Endometrial microvascular endothelial cells (primary cell): Measurements from ENCODE around the gene DNAJC22. TPM values are rescaled to one million over a fixed set of nuclear protein-coding genes. Genes with fewer than 3 reads are reported as not detected.

ENCODE experiments used
- in situ Hi-C: cut with HindIII; loops from 2 replicates; pipeline ENCODE4 v1.10.0; 2017; ENCODE audit warnings: low sequenced_read_pairs, low pct_unique_long_range_greater_than_20kb; ENCODE audit errors: inconsistent ontology term
- total RNA-seq: library from RNA; depleted of rRNA; stranded (reverse); fragments of >200 nt; gene quantifications from one replicate; pipeline ENCODE4 v1.2.3, GENCODE V29; 2015; ENCODE audit errors: inconsistent ontology term

DNAJC22 gene
- total RNA-seq, 1 donor from 2014 or later, result 1.1 TPM

DNA sequence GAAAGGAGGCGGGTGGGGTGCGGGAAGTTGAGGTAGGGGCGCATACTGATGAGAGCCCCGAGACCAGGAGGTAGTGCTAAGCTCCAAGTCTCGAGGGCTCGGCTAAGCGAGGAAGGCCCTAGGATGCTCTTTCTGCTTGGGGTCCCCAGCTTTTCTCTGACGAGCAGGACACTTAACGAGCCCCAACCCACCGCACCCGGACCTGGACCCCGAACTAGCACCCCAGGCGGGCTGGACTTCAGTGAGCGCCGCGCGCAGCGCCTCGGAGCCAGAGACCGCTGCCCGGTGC lies 5.0 kb upstream of the DNAJC22 start:
- in situ Hi-C loops, result no loop called here

DNA sequence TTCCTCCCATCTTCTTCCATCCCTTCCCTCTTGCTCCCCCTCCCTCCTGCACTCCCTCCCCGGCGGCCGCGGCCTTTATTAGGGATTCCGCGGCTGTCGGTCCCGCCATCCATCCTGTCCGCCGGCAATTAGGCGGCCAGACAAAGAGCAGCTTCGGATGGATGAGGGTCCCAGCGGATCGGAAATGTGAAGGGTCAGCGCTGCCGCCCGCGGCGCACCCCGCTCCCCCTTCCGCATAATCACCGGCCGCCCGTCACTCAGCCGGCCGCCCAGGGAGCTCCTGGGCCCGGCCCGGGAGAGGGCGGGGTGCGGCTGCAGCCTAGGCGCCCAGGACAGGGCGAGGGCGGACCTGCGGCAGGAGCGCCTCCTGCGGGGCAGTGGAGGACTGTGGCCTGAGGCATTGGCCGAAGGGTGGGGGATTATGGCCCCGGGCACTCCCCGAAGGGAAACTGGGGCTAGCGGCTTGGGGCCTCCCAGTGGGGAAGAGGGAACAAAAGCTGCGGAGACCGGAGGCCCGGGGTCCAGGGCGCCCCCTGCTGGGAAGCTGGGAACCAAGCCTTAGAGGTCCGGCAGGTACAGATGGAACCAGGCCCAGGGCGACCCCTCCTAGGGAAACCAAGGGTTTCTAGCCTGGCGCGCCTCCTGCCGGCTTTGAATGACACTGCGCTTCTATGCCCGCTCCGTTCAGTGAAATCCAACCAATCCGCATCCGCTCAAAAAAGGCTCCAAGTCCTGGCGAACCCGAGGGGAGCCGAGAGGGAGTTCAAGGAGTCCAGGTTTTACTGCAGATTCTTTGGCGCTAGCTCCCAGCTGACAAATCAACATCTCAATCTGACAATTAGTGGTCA lies 4.4 kb upstream of the DNAJC22 start:
- in situ Hi-C loops, result no loop called here

DNA sequence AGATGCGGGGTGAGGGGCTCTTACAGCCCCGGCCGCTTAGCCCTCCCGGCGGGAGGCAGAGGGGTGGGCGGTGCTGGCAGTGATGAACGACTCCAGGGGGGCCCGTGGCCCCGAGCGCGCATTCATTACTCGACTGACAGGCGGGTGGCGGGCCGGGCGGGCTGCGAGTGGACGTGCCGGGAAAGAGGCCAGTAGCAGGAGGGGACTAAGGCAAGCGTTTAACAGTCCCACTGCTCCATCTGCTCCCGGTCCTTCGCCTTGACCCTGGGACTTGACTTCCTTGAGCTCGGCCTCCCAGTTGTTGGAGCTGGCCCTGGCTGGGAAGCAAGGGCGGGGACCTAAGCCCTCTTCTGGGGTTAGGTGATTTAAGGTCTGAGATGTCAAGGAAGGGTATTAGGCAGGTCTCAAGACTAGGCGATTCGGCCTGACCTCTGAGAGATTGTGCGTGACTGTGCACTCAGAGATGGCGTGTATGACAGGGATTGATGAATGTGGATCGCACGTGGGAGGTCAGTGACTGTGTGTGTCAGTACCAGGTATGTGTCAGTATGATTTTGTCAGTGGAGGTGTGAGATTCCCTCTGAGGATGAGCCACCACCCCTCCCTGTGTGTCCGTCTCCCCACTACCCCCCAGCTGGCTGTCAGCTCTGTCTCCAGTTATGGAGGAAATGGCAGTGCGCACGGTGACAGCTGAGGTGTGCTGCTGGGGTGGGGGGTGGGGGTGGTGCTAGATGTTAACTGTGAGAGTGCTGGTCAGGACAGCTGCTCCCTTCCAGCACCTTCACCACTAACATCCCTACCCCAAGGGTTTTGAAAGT lies 3.6 kb upstream of the DNAJC22 start:
- in situ Hi-C loops, result no loop called here

DNA sequence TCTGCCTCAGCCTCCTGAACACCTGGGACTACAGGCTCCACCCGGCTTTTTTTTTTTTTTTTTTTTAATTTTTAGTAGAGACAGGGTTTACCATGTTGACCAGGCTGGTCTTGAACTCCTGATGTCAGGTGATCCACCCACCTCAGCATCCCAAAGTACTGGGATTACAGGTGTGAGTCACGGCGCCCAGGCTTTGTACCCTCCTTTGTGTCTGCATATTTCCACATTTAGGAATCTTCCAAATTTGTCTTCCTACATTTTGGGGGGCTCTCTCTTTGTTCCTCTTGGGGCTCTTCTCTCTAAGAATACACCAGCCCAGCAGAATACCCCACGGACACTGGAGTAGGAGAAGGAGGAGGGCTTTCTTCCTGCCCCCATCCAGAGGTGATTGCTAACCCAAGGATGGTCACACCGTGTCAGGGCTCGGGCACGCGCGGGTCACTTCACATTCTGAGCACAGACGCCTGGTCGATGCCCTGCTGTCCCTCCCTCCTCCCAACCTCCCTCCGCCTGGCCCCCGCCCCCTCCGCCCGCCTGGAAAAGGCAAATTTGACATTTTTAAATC lies 2.1 kb upstream of the DNAJC22 start:
- in situ Hi-C loops, result no loop called here

DNA sequence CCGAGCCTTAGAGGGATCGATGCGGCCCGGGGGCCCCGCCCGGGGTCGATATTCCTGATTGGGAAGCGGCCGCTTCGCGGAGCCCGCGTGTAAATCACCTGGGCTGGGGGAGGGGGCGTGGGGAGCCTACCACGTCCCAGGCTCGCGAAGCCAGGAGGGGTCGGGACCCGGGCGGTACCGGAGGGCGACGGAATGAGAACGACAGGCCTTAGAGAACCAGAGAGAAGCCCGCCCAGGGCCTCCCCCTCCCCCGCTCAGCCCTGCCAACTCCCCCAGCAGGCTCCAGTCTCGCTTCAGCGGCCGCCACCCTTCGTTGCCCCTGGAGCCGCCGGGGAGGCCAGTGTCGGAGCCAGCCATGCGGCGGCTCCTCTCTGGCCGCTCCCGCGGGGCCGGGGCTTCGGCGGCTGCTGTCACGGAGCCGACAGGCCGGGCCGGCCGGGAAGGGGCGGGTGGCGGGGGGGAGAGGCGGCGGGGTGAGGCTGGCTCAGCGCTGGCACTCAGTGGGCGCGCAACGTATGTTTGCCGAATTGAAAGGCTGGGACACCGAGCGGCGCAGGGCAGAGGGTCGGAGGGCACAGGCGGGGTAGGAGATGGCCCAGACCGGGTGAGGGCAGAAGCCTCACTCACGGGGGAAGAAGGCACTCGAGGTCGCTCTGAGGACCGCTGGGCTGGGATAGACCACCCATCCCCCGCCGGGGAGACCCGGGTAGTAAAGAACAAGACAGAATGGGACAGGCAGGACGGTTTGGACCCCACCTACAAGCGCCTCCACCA lies 1.4 kb upstream of the DNAJC22 start:
- in situ Hi-C loops, result no loop called here

DNA sequence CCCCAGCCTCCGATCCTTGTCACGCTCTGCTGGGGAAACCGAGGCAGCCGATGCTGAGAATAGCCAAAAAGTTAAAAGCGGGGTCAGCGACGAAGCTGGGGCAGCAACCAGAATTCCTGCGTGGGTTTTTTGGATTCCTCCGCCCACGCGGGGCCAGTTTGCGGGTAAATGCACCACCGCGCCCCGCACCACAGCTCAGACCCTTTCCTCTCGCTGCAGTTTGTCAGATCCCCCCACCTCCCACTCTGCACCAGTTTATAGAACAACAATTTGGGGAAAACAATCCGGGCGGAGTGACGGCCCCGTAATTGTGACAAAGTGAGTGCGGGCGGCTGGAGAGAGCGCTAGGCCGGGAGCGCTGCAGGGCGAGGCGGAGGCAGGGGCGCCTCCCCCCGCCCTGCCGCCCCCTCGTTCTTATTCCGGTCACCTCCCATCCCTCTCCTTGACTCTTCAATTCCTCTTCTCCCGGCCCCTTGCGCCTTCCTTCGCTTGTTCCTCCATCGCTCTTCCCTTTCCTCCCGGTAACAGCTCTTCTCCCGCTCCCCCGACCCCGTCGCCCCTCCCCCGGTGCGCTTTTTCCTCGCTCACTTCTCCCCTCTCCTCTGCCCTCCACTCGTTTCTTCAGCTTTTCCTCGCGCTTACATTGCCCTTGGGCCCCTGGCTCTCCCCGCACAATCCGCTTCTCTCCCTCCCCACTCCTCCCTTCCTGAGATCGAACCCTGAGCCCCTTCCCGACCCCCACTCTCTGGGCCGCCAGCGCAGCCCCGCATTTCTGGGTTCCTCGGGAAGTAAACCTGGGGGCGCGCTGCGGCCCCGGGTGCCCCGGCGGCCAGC lies 646 bp upstream of the DNAJC22 start:
- in situ Hi-C loops, result no loop called here

DNA sequence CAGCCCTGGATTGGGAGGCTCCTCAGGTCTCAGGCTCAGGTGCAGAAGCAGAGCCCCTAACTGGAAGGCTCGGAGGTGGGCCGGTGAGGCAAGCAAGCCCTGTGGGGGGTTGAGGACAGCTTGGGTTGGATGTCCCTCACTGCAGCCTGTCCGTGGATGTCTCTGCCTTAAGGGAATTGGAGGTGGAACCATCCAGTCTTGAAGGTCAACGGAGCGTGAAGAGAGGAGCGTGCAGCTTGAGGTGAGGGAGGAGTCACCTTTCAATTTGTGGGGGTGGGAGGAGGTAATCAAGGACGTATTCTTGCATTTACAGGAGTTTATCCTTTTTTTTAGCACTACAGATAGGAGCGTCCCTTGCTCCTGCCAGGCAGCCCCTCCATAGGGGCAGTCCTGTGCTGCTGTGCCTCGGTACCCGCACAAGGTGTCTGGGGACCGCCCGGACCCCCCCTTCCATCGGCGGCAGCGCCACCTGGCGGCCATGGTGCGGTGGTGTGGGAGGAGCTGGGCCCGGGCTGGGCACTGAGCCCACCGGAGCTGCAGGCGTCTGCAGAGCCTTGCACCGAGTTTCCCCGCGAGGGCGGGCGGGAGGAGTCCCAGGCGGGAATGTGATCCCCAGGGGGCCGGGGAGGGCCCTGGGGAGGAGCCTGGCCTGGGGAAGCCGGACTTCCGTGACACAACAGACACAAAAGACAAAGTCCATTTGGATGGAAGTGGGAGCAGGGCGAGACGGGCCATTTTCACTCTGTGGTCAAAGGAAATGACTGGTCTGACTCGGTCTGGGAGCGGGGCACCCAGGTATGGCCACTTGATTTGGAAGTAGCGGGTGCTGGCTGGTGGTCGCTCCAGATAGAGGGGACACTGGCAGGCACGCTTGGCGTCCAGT lies 864 bp downstream of the DNAJC22 start:
- in situ Hi-C loops, result no loop called here

DNA sequence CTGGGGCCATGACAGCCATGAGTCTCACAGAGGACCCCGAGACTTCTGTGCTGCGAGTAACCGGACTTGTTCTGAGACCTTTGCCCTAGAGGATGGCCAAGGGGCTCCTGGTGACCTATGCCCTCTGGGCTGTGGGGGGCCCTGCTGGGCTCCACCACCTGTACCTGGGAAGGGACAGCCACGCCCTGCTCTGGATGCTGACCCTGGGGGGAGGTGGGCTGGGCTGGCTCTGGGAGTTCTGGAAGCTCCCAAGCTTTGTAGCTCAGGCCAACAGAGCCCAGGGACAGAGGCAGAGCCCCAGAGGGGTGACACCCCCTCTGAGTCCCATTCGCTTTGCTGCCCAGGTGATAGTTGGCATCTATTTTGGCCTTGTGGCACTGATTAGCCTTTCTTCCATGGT lies 2.1 kb downstream of the DNAJC22 start:
- in situ Hi-C loops, result no loop called here

DNA sequence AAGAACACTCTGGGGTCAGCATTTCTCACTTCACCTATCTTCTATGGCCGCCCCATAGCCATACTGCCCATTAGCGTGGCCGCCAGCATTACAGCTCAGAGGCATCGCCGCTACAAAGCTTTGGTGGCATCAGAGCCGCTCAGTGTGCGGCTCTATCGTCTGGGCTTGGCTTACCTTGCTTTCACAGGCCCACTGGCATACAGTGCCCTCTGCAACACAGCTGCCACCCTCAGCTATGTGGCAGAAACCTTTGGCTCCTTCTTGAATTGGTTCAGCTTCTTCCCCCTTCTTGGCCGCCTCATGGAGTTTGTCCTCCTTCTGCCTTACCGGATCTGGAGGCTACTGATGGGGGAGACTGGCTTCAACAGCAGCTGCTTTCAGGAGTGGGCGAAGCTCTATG lies 2.6 kb downstream of the DNAJC22 start:
- in situ Hi-C loops, result no loop called here

DNA sequence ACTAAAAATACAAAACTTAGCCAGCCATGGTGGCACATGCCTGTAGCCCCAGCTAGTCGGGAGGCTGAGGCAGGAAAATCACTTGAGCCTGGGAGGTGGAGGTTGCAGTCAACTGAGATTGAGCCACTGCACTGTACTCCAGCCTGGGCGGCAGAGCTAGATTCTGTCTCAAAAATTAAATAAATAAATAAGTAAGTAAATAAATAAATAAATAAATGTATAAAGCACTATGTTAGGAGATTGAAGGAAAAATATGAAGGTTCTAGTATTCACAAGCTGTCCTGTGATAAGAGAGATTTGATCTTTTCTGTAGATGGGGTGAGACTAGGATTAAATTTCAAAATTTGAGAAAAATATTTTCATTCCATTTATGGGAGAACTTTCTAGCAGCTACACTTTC lies 5.7 kb downstream of the DNAJC22 start:
- in situ Hi-C loops, result no loop called here

DNA sequence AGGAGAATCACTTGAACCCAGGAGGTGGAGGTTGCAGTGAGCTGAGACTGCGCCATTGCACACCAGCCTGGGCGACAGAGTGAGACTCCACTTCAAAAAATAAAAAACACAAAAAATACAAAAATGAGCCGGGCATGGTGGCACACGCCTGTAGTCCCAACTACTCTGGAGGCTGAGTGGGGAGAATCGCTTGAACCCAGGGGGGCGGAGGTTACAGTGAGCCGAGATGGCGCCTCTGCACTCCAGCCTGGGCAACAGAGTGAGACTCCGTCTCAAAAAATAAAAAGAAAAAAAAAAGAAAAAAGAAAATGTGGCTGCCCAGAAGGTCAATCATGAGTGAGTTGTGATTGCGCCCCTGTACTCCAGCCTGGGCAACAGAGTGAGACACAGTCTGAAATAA lies 9.2 kb downstream of the DNAJC22 start:
- in situ Hi-C loops, result no loop called here

DNA sequence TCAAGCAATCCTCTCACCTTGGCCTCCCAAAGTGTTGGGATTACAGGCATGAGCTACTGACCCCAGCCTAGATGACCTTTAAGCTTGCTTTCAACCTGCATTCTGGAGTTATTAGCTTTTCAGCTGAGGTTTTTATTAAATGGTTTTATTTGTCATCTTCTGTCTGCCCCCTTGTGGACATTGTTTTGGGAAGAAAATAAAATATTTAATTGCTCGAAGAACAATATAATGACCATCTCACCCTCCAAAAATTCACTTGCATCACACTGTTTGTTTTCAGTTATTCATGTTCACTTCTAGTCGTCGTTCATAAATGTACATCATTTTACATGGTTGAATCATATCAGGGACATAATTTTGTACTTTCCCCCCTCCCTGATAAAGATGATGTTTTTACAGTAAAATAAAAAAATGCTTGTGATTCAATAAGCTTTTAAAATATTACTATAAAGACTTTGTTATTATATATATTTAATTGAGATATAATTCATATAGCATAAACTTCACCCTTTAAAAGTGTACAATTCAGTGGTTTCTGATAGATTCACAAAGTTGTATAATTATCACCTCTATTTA lies 10.5 kb downstream of the DNAJC22 start:
- in situ Hi-C loops, result no loop called here

DNA sequence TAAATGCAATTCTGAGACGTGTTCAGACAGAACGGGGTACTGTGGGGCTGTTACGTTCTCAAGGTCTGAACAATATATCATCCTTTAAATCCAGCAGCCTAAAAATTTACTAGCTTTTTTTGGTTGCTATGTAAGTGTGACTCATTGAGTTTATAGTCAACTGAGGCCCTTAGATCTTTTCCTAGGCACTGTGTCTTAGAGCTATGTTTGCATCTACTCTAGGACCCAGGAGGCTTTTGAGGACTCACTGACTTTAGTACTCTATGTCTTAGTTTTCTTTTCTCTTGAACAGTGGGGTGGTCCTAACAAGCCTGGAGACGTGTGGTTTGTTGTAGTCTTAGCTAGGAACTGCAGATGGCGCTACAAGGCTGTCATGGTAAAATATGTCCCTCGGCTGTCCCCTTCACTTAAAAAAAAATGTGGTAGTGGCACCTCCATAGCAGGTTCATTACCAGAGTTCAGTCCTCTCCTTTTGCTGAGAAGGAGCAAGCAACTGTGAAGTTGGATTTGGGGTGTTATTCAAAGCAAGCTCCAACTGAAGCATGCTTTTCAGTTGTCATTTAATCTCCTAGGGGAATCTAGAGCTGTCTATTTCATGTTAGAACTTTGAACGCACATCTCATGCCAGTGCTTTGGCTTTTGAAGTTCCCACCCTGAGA lies 11.9 kb downstream of the DNAJC22 start:
- in situ Hi-C loops, result no loop called here

DNA sequence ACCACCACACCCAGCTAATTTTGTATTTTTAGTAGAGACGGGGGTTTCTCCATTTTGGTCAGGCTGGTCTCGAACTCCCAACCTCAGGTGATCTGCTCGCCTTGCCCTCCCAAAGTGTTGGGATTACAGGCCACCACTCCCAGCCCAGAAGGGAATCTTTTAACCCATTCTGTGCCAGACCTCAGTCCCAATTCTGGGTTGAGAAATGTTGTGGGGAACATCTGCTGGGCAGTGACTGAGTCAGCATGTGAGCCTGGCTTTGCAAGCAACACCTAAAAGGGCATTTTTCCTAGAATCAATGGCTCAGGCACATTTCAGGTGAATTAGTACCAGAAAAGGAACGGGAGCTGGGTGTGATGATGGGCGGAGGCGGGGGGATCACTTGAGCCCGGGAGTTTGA lies 13.0 kb downstream of the DNAJC22 start:
- in situ Hi-C loops, result no loop called here

DNA sequence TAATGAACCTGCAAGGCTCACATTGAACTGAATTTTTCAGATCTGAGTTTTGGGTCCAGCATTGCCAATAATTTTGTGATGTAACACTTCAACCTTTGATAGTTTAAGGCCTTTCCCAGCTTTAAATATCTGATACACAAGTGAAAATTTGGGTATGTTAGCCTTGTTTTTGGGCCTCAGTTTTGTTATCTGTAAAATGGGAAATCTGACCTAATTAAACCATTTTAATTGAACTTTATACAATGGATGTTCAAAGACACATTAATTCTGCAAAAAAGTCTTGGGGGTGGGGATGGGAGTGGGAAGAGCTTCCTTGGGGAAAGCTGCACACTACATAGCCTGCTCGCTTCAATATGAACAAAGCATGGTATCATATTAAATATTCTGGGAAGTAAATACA lies 15.4 kb downstream of the DNAJC22 start:
- in situ Hi-C loops, result no loop called here

DNA sequence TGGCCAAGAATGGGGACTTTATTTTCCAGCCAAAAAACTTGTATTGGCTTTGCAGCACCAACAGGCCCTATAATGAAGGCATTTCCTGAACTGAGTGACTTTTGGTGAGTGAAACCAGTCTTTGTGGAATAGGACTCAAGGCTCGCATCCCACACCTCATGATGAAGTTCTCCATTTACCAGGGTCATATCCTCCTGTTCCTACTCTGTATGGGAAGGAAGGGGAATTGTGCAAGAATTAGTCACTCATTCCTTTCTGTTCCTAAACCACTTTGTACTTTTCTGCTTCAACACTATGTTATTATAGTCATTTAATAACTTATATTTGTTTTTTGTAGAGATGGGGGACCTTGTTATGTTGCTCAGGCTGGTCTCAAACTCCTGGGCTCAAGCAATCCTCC lies 18.3 kb downstream of the DNAJC22 start:
- in situ Hi-C loops, result loop anchor here (5.0 kb wide), 1 partner anchor 147 kb away; no protein-coding TSS in a partner anchor

DNA sequence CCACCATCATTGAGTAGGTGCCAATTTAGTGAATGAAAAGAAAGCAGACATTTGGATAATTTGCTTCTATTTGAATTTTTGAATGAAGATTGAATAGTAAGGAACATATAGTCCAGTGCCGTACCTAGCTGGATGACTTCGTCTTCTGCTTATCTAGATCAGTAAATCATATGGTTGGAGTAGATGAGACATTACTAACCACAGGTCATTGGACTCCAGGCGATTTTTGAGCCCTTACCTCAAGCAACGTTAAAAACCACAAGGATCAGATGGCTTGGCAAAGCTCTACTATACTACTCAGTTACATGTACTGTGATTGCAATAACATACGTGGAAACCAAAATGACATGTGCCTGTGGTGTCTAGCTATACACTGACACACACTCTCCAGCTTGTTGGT lies 18.9 kb downstream of the DNAJC22 start:
- in situ Hi-C loops, result loop anchor here (5.0 kb wide), 1 partner anchor 147 kb away; no protein-coding TSS in a partner anchor
